HEK293T (cell line): ENCODE data around the gene GSDME.

Experiments used
- TARDBP ChIP-seq: fragments of 450-650 bp; IDR thresholded peaks from 2 replicates; pipeline ENCODE4 v1.6.1; 2016
- TF ChIP-seq, protein P1 (sequence below): fragments of 450-650 bp; IDR thresholded peaks from 2 replicates; pipeline ENCODE4 v1.6.1; 2016

GRCh38 chr7:24718977-24719491, 38.2 kb downstream of the GSDME start:
- no peak for TF ChIP-seq TARDBP
- TF ChIP-seq, protein P1, sequence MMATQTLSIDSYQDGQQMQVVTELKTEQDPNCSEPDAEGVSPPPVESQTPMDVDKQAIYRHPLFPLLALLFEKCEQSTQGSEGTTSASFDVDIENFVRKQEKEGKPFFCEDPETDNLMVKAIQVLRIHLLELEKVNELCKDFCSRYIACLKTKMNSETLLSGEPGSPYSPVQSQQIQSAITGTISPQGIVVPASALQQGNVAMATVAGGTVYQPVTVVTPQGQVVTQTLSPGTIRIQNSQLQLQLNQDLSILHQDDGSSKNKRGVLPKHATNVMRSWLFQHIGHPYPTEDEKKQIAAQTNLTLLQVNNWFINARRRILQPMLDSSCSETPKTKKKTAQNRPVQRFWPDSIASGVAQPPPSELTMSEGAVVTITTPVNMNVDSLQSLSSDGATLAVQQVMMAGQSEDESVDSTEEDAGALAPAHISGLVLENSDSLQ = no peak
